Liver (tissue), 9 donors: ENCODE results near the gene ALDH8A1. TPM values are rescaled to one million over a fixed set of nuclear protein-coding genes. Genes with fewer than 3 reads are reported as not detected.

ENCODE experiments used
- DNase-seq: peaks from one replicate; pipeline ENCODE4 v3.0.0-alpha.2; 2017; ENCODE audit warnings: low spot score
- H3K27ac ChIP-seq, 2 donors: one replicate each; pipeline ENCODE4 v1.7.0; 2013; ENCODE audit warnings: inconsistent platforms in 2 of 2, low read length in 2 of 2, control low read depth in 1 of 2, low read depth in 1 of 2, mild to moderate bottlenecking in 1 of 2
- H3K27me3 ChIP-seq, 4 donors: one replicate each; pipeline versions ENCODE4 v1.6.1 to v1.7.0; 2013; ENCODE audit warnings: low read length in 3 of 4, inconsistent platforms in 1 of 4, mild to moderate bottlenecking in 1 of 4, moderate library complexity in 1 of 4; ENCODE audit not compliant: control insufficient read depth in 4 of 4, insufficient read depth in 4 of 4
- H3K36me3 ChIP-seq, 4 donors: one replicate each; pipeline versions ENCODE4 v1.6.1 to v1.7.0; 2013; ENCODE audit warnings: low read length in 3 of 4, mild to moderate bottlenecking in 3 of 4, low read depth in 1 of 4, moderate library complexity in 1 of 4; ENCODE audit not compliant: control insufficient read depth in 4 of 4, insufficient read depth in 3 of 4
- H3K4me1 ChIP-seq, 4 donors: one replicate each; pipeline versions ENCODE4 v1.6.1 to v1.7.0; 2013; ENCODE audit warnings: low read length in 3 of 4, mild to moderate bottlenecking in 3 of 4, moderate library complexity in 1 of 4; ENCODE audit not compliant: control insufficient read depth in 4 of 4, insufficient read depth in 4 of 4
- H3K4me3 ChIP-seq, 3 donors: one replicate each; pipeline versions ENCODE4 v1.6.1 to v1.7.0; 2013; ENCODE audit warnings: low read length in 3 of 3, control low read depth in 1 of 3, low read depth in 1 of 3, mild to moderate bottlenecking in 1 of 3
- H3K9ac ChIP-seq, 2 donors: one replicate each; pipeline ENCODE4 v1.7.0; 2013; ENCODE audit warnings: low read length in 2 of 2, mild to moderate bottlenecking in 2 of 2, moderate library complexity in 2 of 2, control low read depth in 1 of 2, low read depth in 1 of 2
- H3K9me3 ChIP-seq, 4 donors: one replicate each; pipeline versions ENCODE4 v1.6.1 to v1.7.0; 2013; ENCODE audit warnings: low read length in 3 of 4; ENCODE audit not compliant: control insufficient read depth in 4 of 4
- ATF3 ChIP-seq: IDR thresholded peaks from 2 replicates; pipeline ENCODE4 v1.6.1; 2016; ENCODE audit warnings: antibody characterized with exemption
- CTCF ChIP-seq: fragments of 150-350 bp; IDR thresholded peaks from 2 replicates; pipeline ENCODE4 v1.5.1; 2017; ENCODE audit warnings: improper control_type of control experiment, low read depth, low read length; ENCODE audit not compliant: missing input control
- EGR1 ChIP-seq, 2 donors: IDR thresholded peaks; 2 replicates each; pipeline ENCODE4 v1.6.1; 2016 to 2018; ENCODE audit warnings: antibody characterized with exemption in 2 of 2, low read depth in 2 of 2
- FOXA1 ChIP-seq: IDR thresholded peaks from 2 replicates; pipeline ENCODE4 v1.6.1; 2016; ENCODE audit warnings: antibody characterized with exemption
- FOXA2 ChIP-seq: IDR thresholded peaks from 2 replicates; pipeline ENCODE4 v1.6.1; 2016; ENCODE audit warnings: antibody characterized with exemption
- GABPA ChIP-seq, 2 donors: IDR thresholded peaks in 1 of 2; conservative IDR thresholded peaks in 1 of 2; 2 replicates each; pipeline ENCODE4 v1.6.1; 2016; ENCODE audit warnings: antibody characterized with exemption in 2 of 2, mild to moderate bottlenecking in 1 of 2, moderate library complexity in 1 of 2
- HNF4A ChIP-seq, 2 donors: conservative IDR thresholded peaks; 2 replicates each; pipeline ENCODE4 v1.6.1; 2016; ENCODE audit warnings: antibody characterized with exemption in 2 of 2, mild to moderate bottlenecking in 2 of 2
- HNF4G ChIP-seq: IDR thresholded peaks from 2 replicates; pipeline ENCODE4 v1.6.1; 2016; ENCODE audit warnings: antibody characterized with exemption
- JUND ChIP-seq, 2 donors: IDR thresholded peaks; 2 replicates each; pipeline ENCODE4 v1.6.1; 2016; ENCODE audit warnings: antibody characterized with exemption in 2 of 2
- MAX ChIP-seq: IDR thresholded peaks from 2 replicates; pipeline ENCODE4 v1.6.1; 2016; ENCODE audit warnings: antibody characterized with exemption
- NR2F2 ChIP-seq: IDR thresholded peaks from 2 replicates; pipeline ENCODE4 v1.6.1; 2016; ENCODE audit warnings: antibody characterized with exemption
- RAD21 ChIP-seq, 2 donors: IDR thresholded peaks; 2 replicates each; pipeline ENCODE4 v1.6.1; 2016; ENCODE audit warnings: antibody characterized with exemption in 2 of 2, mild to moderate bottlenecking in 2 of 2
- REST ChIP-seq: IDR thresholded peaks from 2 replicates; pipeline ENCODE4 v1.6.1; 2016; ENCODE audit warnings: antibody characterized with exemption, mild to moderate bottlenecking
- RXRA ChIP-seq, 2 donors: IDR thresholded peaks; 2 replicates each; pipeline ENCODE4 v1.6.1; 2017 to 2018; ENCODE audit warnings: antibody characterized with exemption in 2 of 2, mild to moderate bottlenecking in 1 of 2
- SP1 ChIP-seq: IDR thresholded peaks from 2 replicates; pipeline ENCODE4 v1.6.1; 2018; ENCODE audit warnings: antibody characterized with exemption, mild to moderate bottlenecking
- TAF1 ChIP-seq: conservative IDR thresholded peaks from 2 replicates; pipeline ENCODE4 v1.6.1; 2016; ENCODE audit warnings: antibody characterized with exemption, mild to moderate bottlenecking
- YY1 ChIP-seq: IDR thresholded peaks from 2 replicates; pipeline ENCODE4 v1.6.1; 2016; ENCODE audit warnings: antibody characterized with exemption, mild to moderate bottlenecking
- ZBTB33 ChIP-seq: IDR thresholded peaks from 2 replicates; pipeline ENCODE4 v1.6.1; 2016; ENCODE audit warnings: antibody characterized with exemption
- WGBS: extraction: QIAGEN DNeasy Blood & Tissue Kit; methylation state at CpG from one replicate; pipeline ENCODE4 v1.1.7; 2013; 5-methylcytosine and 5-hydroxymethylcytosine counted together
- polyA plus RNA-seq, 2 donors: library from polyadenylated mRNA; stranded (reverse) in 1 of 2; unstranded in 1 of 2; fragments of 200-250 nt in 1 of 2; fragments of >200 nt in 1 of 2; fragmentation: Nextera tagmentation in 1 of 2; extraction: Ambion mirVana in 1 of 2; gene quantifications; one replicate each; pipeline versions ENCODE4 v1.2.1 to v1.2.3, GENCODE V29; 2013 to 2015
- total RNA-seq, 2 donors: library from RNA; depleted of rRNA; stranded (reverse); fragments of >200 nt; gene quantifications; one replicate each; pipeline ENCODE4 v1.2.3, GENCODE V29; 2014
- donor health status: healthy.
- donor health status: healthy.
- donor health status: healthy.
- donor health status: healthy.
- donor health status: healthy.

Gene ALDH8A1
- total and polyA plus RNA-seq, 4 donors, result 73.0 to 255 (median 107) TPM

GRCh38 chr6:134903448-134903847, 46.5 kb downstream of the ALDH8A1 start:
- Histone ChIP-seq H3K36me3 (no peaks in the 10 kb centered on the region), H3K9me3 (no peaks in the 10 kb centered on the region), H3K27ac (no peak overlapping the region), H3K4me3 (no peak overlapping the region), H3K4me1 (peaks cover 0 to 3% (median 0%) of the 10 kb centered on the region in 4 donors), H3K27me3 (no peaks in the 10 kb centered on the region), H3K9ac (no peak overlapping the region)
- 87% methylated on average over 9 of the region's 9 CpGs for WGBS
- DNase-seq, result no peak
- TF ChIP-seq NR2F2 (no peak), HNF4A (conservative IDR thresholded peaks at IDR 0.05) (no peak), EGR1 (IDR thresholded peaks at IDR 0.05; ENCODE audit: low read depth in 2 of 2) (no peak), YY1 (no peak), HNF4G (no peak), TAF1 (no peak), FOXA2 (no peak), SP1 (no peak), RAD21 (IDR thresholded peaks at IDR 0.05) (no peak), REST (no peak), ZBTB33 (no peak), FOXA1 (no peak), MAX (no peak), GABPA (IDR thresholded peaks at IDR 0.05 in 1 of 2, conservative IDR thresholded peaks at IDR 0.05 in 1 of 2) (no peak), JUND (IDR thresholded peaks at IDR 0.05) (no peak), CTCF (no peak), RXRA (IDR thresholded peaks at IDR 0.05) (no peak), ATF3 (no peak)

- WGBS, result 65% methylated on average over 3 of the region's 3 CpGs
- Histone ChIP-seq H3K36me3 (no peaks in the 10 kb centered on the region), H3K9ac (no peak overlapping the region), H3K27me3 (no peaks in the 10 kb centered on the region), H3K4me3 (no peak overlapping the region), H3K27ac (no peak overlapping the region), H3K4me1 (peaks cover 0 to 3% (median 0%) of the 10 kb centered on the region in 4 donors), H3K9me3 (no peaks in the 10 kb centered on the region)
- DNase-seq, result no peak
- TF ChIP-seq ZBTB33 (no peak), MAX (no peak), RXRA (IDR thresholded peaks at IDR 0.05) (no peak), TAF1 (no peak), ATF3 (no peak), REST (no peak), SP1 (no peak), JUND (IDR thresholded peaks at IDR 0.05) (no peak), YY1 (no peak), EGR1 (IDR thresholded peaks at IDR 0.05; ENCODE audit: low read depth in 2 of 2) (no peak)
Measured at GRCh38 chr6:134902936-134903335, 47.0 kb downstream of the ALDH8A1 start.
